Lung (tissue), 12 donors: ENCODE measurements around the gene RALA. TPM values are rescaled to one million over a fixed set of nuclear protein-coding genes. Genes with fewer than 3 reads are reported as not detected.
"Not testable (repeated sequence)": the region's sequence is repeated elsewhere in the genome, so short reads cannot be mapped to it uniquely, and the experiment has no call there.

Experiments
- ATAC-seq: fragments of 200-7000 bp; cut with Tn5 transposase; one replicate; pipeline ENCODE4 v1.9.1; 2020; ENCODE audit warnings: moderate number of reproducible peaks; ENCODE audit not compliant: insufficient read depth, low FRiP score
- DNase-seq, 3 donors: peaks; one replicate each; pipeline ENCODE4 v3.0.0-alpha.2; 2013 to 2017
- H3K27ac ChIP-seq, 2 donors: one replicate each; pipeline ENCODE4 v1.5.1; 2013; ENCODE audit warnings: mild to moderate bottlenecking in 2 of 2, moderate library complexity in 2 of 2, control low read depth in 1 of 2, inconsistent platforms in 1 of 2, low read depth in 1 of 2, low read length in 1 of 2
- H3K27me3 ChIP-seq, 3 donors: one replicate each; pipeline ENCODE4 v1.5.1; 2013; ENCODE audit warnings: low read length in 2 of 3; ENCODE audit not compliant: control insufficient read depth in 3 of 3, insufficient read depth in 3 of 3
- H3K36me3 ChIP-seq, 4 donors: one replicate each; pipeline ENCODE4 v1.5.1; 2013; ENCODE audit warnings: low read length in 4 of 4, mild to moderate bottlenecking in 1 of 4, moderate library complexity in 1 of 4; ENCODE audit not compliant: control insufficient read depth in 4 of 4, insufficient read depth in 4 of 4
- H3K4me1 ChIP-seq, 5 donors: one replicate each; pipeline ENCODE4 v1.5.1; 2013; ENCODE audit warnings: low read length in 5 of 5, mild to moderate bottlenecking in 2 of 5, moderate library complexity in 1 of 5; ENCODE audit not compliant: control insufficient read depth in 5 of 5, insufficient read depth in 5 of 5
- H3K4me3 ChIP-seq: one replicate; pipeline ENCODE4 v1.5.1; 2013; ENCODE audit warnings: mild to moderate bottlenecking, control low read depth, moderate library complexity
- H3K9ac ChIP-seq, 2 donors: one replicate each; pipeline ENCODE4 v1.5.1; 2013; ENCODE audit warnings: low read length in 2 of 2, control low read depth in 1 of 2; ENCODE audit not compliant: insufficient read depth in 1 of 2
- H3K9me3 ChIP-seq, 4 donors: one replicate each; pipeline ENCODE4 v1.5.1; 2013; ENCODE audit warnings: low read length in 3 of 4, mild to moderate bottlenecking in 1 of 4, moderate library complexity in 1 of 4; ENCODE audit not compliant: control insufficient read depth in 4 of 4, insufficient read depth in 3 of 4
- WGBS, 2 donors: extraction: QIAGEN DNeasy Blood & Tissue Kit; methylation state at CpG; one replicate each; pipeline ENCODE4 v1.1.7; 2013; 5-methylcytosine and 5-hydroxymethylcytosine counted together
- polyA plus RNA-seq, 2 donors: library from polyadenylated mRNA; stranded (reverse); fragments of 200-250 nt; gene quantifications; one replicate each; pipeline ENCODE4 v1.2.1, GENCODE V29; 2013
- total RNA-seq, 2 donors: library from RNA; depleted of rRNA in 1 of 2; stranded (reverse); fragments of >200 nt in 1 of 2; gene quantifications; one replicate each; pipeline ENCODE4 v1.2.1, GENCODE V29; 2014 to 2021
- TF ChIP-seq, protein P1 (sequence below): IDR thresholded peaks from 2 replicates; pipeline ENCODE4 v1.5.1; 2012; ENCODE audit warnings: mild to moderate bottlenecking; ENCODE audit errors: control extremely low read depth, extremely low read depth
- donor health status: control.
- donor health status: control.
- donor health status: Bipolar disorder and iron deficiency.
- donor health status: healthy.
- donor health status: DM: yes; HTN: yes; CAD: no.

The RALA gene
- total and polyA plus RNA-seq, 4 donors = 29.5 to 41.0 (median 30.6) TPM

DNA sequence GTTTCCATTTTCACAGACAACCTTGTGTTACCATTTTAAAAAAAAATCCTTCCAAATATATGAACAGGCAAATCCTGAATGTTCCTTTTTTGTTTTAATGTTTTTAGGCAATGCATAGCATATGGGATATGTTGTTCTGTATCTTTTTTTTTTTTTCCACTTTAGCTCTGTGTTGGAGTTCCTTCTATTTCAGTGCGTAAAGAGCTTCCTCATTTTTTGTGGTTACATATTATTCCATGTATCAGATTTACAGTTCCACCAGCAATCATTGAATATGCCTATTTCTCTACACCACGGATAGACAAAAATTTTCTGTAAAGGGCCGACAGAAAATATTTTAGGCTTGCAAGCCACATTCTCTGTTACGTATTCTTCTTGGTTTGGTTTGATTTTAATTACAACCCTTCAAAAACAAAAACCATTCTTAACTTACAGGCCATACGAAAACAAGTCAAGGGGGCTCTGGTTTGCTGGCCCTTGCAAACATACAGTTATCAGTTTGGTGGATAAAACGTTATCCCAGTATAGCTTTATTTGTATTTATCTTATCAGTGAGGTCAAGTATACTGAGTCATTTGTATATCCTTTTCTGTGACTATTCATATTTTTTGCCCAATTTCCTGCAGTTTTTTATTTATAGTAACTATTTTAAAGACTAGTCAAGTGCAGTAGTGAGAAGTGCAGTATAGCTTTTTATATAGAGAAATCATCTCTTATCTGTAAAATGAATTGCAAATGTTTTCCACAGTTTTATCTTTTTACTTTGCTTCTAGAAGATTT is 55.7 kb downstream of the RALA start:
- ATAC-seq = no peak
- H3K9ac ChIP-seq = no peak overlapping the region
- no peaks in the 10 kb centered on the region for H3K27me3 ChIP-seq
- peaks cover 9 to 40% (median 19%) of the 10 kb centered on the region in 5 donors for H3K4me1 ChIP-seq
- no peak overlapping the region for H3K27ac ChIP-seq
- no peak for DNase-seq
- peaks cover 0 to 2% (median 0%) of the 10 kb centered on the region in 4 donors for H3K9me3 ChIP-seq
- TF ChIP-seq, protein P1, sequence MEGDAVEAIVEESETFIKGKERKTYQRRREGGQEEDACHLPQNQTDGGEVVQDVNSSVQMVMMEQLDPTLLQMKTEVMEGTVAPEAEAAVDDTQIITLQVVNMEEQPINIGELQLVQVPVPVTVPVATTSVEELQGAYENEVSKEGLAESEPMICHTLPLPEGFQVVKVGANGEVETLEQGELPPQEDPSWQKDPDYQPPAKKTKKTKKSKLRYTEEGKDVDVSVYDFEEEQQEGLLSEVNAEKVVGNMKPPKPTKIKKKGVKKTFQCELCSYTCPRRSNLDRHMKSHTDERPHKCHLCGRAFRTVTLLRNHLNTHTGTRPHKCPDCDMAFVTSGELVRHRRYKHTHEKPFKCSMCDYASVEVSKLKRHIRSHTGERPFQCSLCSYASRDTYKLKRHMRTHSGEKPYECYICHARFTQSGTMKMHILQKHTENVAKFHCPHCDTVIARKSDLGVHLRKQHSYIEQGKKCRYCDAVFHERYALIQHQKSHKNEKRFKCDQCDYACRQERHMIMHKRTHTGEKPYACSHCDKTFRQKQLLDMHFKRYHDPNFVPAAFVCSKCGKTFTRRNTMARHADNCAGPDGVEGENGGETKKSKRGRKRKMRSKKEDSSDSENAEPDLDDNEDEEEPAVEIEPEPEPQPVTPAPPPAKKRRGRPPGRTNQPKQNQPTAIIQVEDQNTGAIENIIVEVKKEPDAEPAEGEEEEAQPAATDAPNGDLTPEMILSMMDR = no peak
- WGBS, 2 donors = 57 to 69% methylated on average over 6 of the region's 6 CpGs
- H3K4me3 ChIP-seq = no peak overlapping the region
- no peaks in the 10 kb centered on the region for H3K36me3 ChIP-seq

DNA sequence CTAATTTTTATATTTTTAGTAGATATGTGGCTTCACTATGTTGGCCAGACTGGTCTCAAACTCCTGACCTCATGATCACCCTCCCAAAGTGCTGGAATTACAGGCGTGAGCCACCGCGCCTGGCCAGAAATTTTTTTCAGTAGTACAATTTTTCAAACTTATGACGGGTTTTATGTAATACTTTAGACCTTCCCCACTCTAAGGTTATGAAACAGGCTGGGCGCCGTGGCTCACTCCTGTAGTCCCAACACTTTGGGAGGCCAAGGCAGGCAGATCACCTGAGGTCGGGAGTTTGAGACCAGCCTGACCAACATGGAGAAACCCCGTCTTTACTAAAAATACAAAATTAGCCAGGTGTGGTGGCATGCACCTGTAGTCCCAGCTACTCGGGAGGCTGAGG is 56.5 kb downstream of the RALA start:
- WGBS, 2 donors = 81 to 87% methylated on average over 9 of the region's 9 CpGs

DNA sequence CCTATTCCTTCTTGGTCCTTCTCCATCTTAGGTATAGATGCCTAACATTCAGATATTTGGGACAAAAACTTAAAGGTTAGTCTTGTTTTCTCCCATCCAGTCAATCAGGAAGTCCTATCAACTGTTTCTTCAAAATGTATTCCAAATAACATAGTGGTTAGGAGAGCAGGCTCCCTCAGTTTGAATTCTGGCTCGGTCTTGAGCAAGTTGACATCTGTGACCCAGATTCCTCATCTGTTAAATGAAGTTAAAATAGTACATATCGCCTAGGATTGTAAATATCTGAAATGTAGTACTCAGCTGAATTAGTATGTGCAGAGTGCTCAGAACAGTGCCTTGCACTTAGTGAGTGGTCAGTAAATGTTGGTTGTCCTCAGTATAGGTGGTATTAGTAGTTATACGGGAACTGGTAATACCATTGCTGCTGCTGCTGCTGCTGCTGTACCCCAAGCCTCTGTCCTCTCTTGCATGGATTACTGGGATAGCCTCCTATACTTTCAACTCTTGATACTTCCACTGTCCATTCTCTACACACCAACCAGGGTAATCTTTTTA is 58.6 kb downstream of the RALA start:
- no peak overlapping the region for H3K27ac ChIP-seq
- no peak overlapping the region for H3K9ac ChIP-seq
- peaks cover 7 to 41% (median 23%) of the 10 kb centered on the region in 5 donors for H3K4me1 ChIP-seq
- ATAC-seq = no peak
- no peaks in the 10 kb centered on the region for H3K27me3 ChIP-seq
- 79 to 88% methylated on average over 3 of the region's 3 CpGs for WGBS, 2 donors
- TF ChIP-seq, protein P1 = no peak
- peaks cover 0 to 1% (median 0%) of the 10 kb centered on the region in 4 donors for H3K9me3 ChIP-seq
- no peak for DNase-seq
- no peaks in the 10 kb centered on the region for H3K36me3 ChIP-seq
- no peak overlapping the region for H3K4me3 ChIP-seq

More for the DNA sequence above, 56.5 kb downstream of the RALA start:
- H3K27me3 ChIP-seq, ATAC-seq, DNase-seq, H3K9me3 ChIP-seq, H3K4me3 ChIP-seq, H3K36me3 ChIP-seq, H3K27ac ChIP-seq, H3K9ac ChIP-seq: not testable (repeated sequence)
- H3K4me1 ChIP-seq = peaks cover 9 to 45% (median 23%) of the 10 kb centered on the region in 5 donors

DNA sequence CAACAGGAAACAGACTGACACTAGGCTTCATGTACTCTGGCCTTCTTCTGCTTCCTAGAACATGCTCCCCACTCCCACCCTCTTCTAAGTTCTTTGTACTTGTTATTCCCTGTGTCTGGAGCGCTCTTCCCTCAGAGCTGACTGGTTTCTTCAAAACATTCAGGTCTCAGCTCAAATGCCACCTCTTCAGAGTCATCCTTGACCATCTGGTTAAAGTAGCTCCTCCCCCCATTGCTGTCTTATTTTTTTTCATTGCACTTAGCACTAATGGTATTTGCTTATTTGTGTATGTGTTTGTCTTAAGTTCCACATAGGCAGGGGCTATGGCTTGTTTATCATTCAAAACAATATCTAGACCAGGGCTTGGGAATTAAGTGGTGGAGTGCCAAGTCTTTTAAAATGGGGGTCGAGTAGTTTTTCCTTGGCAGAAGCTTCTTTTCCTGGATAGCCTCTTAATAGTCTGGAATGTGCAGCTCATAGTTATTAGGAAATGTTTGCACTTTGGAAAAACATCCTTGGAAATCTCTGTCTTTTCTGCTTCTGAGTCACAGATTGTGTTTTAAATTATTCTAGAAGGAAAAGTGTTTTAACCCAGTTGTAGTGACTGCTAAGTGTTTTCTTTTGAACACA is 60.0 kb downstream of the RALA start:
- no peaks in the 10 kb centered on the region for H3K9me3 ChIP-seq
- 51 to 69% methylated on average over 2 of the region's 2 CpGs for WGBS, 2 donors
- peaks cover 1 to 6% (median 5%) of the 10 kb centered on the region in 4 donors for H3K36me3 ChIP-seq
- ATAC-seq (no peak), DNase-seq (peak; percentile 50 to 90 (median 88))
- H3K27me3 ChIP-seq = no peaks in the 10 kb centered on the region
- peaks cover 7 to 41% (median 23%) of the 10 kb centered on the region in 5 donors for H3K4me1 ChIP-seq
- TF ChIP-seq, protein P1 = no peak
- H3K27ac ChIP-seq = peak overlapping the region in 1 of 2 donors; percentile 16
- H3K4me3 ChIP-seq = no peak overlapping the region
- no peak overlapping the region for H3K9ac ChIP-seq
